AG04449 (cell line): Measurements from ENCODE around the gene RAB31.
"Not testable (repeated sequence)": the region's sequence is repeated elsewhere in the genome, so short reads cannot be mapped to it uniquely, and the experiment has no call there.

Experiments
- CTCF ChIA-PET: fragments of 350-600 bp; formaldehyde crosslinking; extraction: SDS; loops from one replicate; lab custom pipeline; 2021; ENCODE audit warnings: antibody characterized with exemption; lab: Yijun Ruan, JAX
- POLR2A ChIA-PET: fragments of 400-600, 350-600 bp; formaldehyde crosslinking; extraction: SDS; loops from one replicate; lab custom pipeline; 2020; ENCODE audit warnings: antibody characterized with exemption, inconsistent platforms; lab: Yijun Ruan, JAX
- DNase-seq: peaks from one replicate; pipeline ENCODE4 v3.0.0-alpha.2; 2010; ENCODE audit warnings: low read depth, low spot score
- H3K4me3 ChIP-seq: 2 replicates; pipeline ENCODE4 v1.5.1; 2011; ENCODE audit warnings: low read depth, mild to moderate bottlenecking, control low read depth, low read length
- TF ChIP-seq, protein P1 (sequence below): IDR thresholded peaks from one replicate; pipeline ENCODE4 v1.5.1; 2011; ENCODE audit warnings: mild to moderate bottlenecking, moderate library complexity, low read length, control low read depth, inconsistent platforms; ENCODE audit not compliant: insufficient read depth; ENCODE audit errors: missing control alignments

RAB31 gene

DNA sequence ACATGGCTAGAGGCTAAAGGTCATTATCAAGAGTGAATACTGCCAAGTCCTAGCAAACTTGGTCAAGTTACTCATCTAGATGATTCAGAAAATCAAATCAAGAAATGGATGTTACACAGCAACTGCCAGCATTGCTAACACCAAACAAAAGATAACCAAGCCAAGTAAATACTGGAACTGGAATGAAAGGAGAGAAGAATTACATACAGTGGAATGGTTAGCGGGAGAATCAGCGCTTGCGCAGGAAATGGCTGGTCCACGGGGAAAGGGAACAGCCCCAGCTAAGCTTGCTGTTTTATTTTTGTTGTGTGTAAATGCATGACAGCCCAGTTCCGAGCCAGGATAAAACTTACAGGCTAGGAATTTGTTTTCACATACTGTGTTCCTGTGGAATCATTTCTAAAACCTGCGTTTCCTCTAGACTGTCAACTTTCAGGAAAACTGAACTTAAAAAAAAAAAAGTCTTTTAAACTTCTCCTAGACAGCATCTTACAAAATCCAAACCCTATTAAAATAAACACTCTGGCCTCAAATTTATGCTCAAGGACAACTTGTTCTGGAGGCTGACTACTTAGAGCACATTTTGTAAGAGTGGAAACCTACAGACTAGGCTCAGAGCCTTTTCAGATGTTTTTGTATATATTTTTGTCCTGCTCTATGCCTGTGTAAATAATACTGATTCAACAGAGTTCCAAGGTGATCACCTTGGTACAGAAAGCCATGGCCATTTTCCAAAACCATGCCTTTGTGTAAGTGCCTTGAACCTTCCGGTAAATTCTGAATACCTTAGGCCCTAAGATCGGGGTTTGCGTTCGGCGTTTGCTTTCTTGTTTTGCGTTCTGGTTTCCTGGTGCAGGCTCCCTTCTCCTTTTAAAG lies 146.9 kb downstream of the RAB31 start:
- TF ChIP-seq, protein P1, sequence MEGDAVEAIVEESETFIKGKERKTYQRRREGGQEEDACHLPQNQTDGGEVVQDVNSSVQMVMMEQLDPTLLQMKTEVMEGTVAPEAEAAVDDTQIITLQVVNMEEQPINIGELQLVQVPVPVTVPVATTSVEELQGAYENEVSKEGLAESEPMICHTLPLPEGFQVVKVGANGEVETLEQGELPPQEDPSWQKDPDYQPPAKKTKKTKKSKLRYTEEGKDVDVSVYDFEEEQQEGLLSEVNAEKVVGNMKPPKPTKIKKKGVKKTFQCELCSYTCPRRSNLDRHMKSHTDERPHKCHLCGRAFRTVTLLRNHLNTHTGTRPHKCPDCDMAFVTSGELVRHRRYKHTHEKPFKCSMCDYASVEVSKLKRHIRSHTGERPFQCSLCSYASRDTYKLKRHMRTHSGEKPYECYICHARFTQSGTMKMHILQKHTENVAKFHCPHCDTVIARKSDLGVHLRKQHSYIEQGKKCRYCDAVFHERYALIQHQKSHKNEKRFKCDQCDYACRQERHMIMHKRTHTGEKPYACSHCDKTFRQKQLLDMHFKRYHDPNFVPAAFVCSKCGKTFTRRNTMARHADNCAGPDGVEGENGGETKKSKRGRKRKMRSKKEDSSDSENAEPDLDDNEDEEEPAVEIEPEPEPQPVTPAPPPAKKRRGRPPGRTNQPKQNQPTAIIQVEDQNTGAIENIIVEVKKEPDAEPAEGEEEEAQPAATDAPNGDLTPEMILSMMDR, result no peak
- DNase-seq, result no peak
- ChIA-PET POLR2A (no interaction called here), CTCF (no interaction called here)
- H3K4me3 ChIP-seq, result no peak overlapping the region

DNA sequence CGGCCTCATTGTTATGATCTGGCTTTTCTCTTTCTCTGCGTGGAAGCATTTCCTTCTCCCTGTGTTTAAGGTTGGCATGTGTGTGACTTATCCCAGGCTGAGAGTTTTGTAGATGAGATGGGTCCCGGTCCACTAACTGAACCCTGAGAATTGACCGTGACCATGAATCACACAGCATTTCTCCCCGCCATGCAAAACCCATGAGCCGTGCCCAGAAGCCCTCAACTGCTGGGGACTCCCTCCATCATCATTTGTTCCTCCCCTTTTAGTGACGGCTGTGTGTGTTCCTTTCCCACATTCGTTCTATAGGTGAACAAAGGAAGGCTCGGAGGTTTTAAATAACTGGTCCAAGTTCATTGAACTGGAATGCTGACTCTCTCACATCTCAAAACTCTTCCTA lies 147.6 kb downstream of the RAB31 start:
- no peak for DNase-seq
- TF ChIP-seq, protein P1, result no peak
- ChIA-PET CTCF (no interaction called here), POLR2A (no interaction called here)
- H3K4me3 ChIP-seq, result no peak overlapping the region

DNA sequence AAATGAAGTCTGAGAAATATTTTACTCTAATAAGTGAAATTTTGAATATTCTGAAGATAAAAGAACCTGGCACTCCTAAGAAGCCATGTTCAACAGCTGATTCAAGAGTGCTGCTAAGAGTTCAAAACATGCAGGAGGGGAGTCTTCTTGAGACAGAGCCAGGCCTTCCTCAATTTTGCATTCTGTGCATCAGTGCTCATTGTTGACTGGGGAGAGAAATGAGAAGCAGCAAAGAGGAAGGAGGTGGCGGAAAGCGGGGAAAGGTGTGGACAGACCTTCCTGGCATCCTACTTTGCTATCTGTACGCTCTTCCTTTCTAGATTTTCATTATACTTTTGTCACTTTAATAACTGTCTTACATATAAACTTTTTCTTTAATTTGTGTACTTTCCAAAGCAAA lies 148.0 kb downstream of the RAB31 start:
- DNase-seq, result no peak
- ChIA-PET CTCF (no interaction called here), POLR2A (no interaction called here)
- no peak overlapping the region for H3K4me3 ChIP-seq
- TF ChIP-seq, protein P1, result no peak

DNA sequence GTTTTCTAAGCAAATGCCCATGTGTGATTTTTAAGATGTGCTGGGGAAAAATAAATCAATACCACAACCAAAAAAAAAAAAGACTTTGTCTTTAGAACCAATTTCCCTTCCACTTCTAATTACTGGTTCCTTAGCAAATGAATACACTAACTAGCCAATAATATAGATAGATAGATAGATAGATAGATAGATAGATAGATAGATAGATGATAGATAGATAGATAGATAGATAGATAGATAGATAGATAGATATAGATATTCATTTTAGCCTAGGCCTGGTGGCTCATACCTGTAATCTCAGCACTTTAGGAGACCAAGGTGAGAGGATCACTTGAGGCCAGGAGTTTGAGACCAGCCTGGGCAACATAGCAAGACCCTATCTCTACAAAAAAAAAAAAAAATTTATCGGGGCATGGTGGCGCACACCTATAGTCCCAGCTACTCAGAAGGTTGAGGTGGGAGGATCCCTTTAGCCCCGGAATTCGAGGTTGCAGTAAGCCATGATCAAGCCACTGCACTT lies 149.4 kb downstream of the RAB31 start:
- H3K4me3 ChIP-seq, POLR2A ChIA-PET, CTCF ChIA-PET, DNase-seq: not testable (repeated sequence)

DNA sequence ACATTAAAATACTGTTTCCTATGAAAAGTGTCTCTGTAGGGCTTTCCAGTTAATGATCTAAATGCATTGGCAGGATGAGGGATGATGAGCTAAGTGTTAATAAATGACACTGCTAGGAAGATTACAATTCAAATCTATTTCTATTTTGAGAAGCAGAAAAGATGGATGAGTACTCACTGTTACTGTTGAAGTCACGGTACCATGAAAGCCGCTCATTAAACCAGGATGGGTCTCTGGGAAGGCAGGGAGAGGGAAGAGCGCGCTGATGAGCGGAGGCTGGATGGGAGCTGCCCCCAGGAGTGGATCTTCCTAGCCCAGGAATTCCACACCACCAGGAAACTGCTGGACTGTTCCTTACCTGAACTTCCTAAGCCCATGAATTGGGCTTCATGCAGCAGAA lies 150.5 kb downstream of the RAB31 start:
- DNase-seq, result no peak
- H3K4me3 ChIP-seq, result no peak overlapping the region
- TF ChIP-seq, protein P1, result no peak
- CTCF ChIA-PET, result no interaction called here
- POLR2A ChIA-PET, result no interaction called here

DNA sequence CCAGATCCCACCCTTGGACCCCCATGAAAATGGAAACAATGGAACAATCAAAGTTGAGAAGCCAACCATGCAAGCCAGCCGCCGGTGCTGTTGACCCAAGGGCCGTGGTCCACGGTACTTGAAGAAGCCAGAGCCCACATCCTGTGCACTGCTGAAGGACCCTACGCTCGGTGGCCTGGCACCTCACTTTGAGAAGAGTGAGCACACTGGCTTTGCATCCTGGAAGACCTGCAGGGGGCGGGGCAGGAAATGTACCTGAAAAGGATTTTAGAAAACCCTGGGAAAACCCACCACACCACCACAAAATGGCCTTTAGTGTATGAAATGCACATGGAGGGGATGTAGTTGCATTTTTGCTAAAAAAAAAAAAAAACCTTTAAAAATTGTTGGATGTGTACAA lies 151.1 kb downstream of the RAB31 start:
- TF ChIP-seq, protein P1, result no peak
- ChIA-PET POLR2A (no interaction called here), CTCF (no interaction called here)
- no peak for DNase-seq
- no peak overlapping the region for H3K4me3 ChIP-seq
